HG03159 (cell line): Measurements from ENCODE around the gene DGKB.

Source experiments
- ATAC-seq: cut with Tn5 transposase; IDR thresholded peaks from one replicate; pipeline ENCODE4 v1.9.1; 2021; ENCODE audit warnings: mild to moderate bottlenecking, moderate library complexity; ENCODE audit not compliant: unreplicated experiment

DGKB gene

GRCh38 chr7:14761510-14762296, 140.8 kb downstream of the DGKB start:
- ATAC-seq = no peak

- no peak for ATAC-seq
These were observed 141.6 kb downstream of the DGKB start for GRCh38 chr7:14760730-14761478.

- ATAC-seq = no peak
These were observed 142.8 kb downstream of the DGKB start for GRCh38 chr7:14759785-14760184.

GRCh38 chr7:14754631-14755030, 147.9 kb downstream of the DGKB start:
- no peak for ATAC-seq

GRCh38 chr7:14752301-14752700, 150.2 kb downstream of the DGKB start:
- no peak for ATAC-seq

GRCh38 chr7:14751461-14751860, 151.1 kb downstream of the DGKB start:
- ATAC-seq = no peak

- ATAC-seq = no peak
These were observed 154.1 kb downstream of the DGKB start for GRCh38 chr7:14748461-14748860.

- no peak for ATAC-seq
These were observed 154.8 kb downstream of the DGKB start for GRCh38 chr7:14747701-14748100.

GRCh38 chr7:14745076-14745475, 157.5 kb downstream of the DGKB start:
- ATAC-seq = no peak

GRCh38 chr7:14740606-14741005, 161.9 kb downstream of the DGKB start:
- ATAC-seq = no peak

GRCh38 chr7:14739841-14740185, 162.7 kb downstream of the DGKB start:
- no peak for ATAC-seq

- ATAC-seq = no peak
These were observed 163.2 kb downstream of the DGKB start for GRCh38 chr7:14739168-14739840.

GRCh38 chr7:14738086-14738485, 164.5 kb downstream of the DGKB start:
- ATAC-seq = no peak

GRCh38 chr7:14734839-14735321, 167.7 kb downstream of the DGKB start:
- ATAC-seq = no peak

- ATAC-seq = no peak
These were observed 181.8 kb downstream of the DGKB start for GRCh38 chr7:14720785-14721184.

GRCh38 chr7:14717816-14718215, 184.7 kb downstream of the DGKB start:
- ATAC-seq = peak; percentile 32

GRCh38 chr7:14717169-14717568, 185.4 kb downstream of the DGKB start:
- no peak for ATAC-seq

- ATAC-seq = peak; percentile 98
These were observed 188.3 kb downstream of the DGKB start for GRCh38 chr7:14714161-14714728.

GRCh38 chr7:14698239-14698638, 204.3 kb downstream of the DGKB start:
- no peak for ATAC-seq

- ATAC-seq = no peak
These were observed 204.9 kb downstream of the DGKB start for GRCh38 chr7:14697684-14698083.

- peak; percentile 50 for ATAC-seq
These were observed 210.9 kb downstream of the DGKB start for GRCh38 chr7:14691597-14692203.
